DMS53 treated with DMSO at 0.1 percent for 48 hours (cell line): Measurements from ENCODE around the gene EEF2K.
"Not testable (repeated sequence)": the region's sequence is repeated elsewhere in the genome, so short reads cannot be mapped to it uniquely, and the experiment has no call there.

Experiments used
- DNase-seq: peaks from one replicate; lab custom pipeline; 2025; ENCODE audit not compliant: unreplicated experiment; lab: John Stamatoyannopoulos, UW

The EEF2K gene

GRCh38 chr16:22292320-22292719 lies 86.2 kb downstream of the EEF2K start:
- DNase-seq, result no peak

DNA sequence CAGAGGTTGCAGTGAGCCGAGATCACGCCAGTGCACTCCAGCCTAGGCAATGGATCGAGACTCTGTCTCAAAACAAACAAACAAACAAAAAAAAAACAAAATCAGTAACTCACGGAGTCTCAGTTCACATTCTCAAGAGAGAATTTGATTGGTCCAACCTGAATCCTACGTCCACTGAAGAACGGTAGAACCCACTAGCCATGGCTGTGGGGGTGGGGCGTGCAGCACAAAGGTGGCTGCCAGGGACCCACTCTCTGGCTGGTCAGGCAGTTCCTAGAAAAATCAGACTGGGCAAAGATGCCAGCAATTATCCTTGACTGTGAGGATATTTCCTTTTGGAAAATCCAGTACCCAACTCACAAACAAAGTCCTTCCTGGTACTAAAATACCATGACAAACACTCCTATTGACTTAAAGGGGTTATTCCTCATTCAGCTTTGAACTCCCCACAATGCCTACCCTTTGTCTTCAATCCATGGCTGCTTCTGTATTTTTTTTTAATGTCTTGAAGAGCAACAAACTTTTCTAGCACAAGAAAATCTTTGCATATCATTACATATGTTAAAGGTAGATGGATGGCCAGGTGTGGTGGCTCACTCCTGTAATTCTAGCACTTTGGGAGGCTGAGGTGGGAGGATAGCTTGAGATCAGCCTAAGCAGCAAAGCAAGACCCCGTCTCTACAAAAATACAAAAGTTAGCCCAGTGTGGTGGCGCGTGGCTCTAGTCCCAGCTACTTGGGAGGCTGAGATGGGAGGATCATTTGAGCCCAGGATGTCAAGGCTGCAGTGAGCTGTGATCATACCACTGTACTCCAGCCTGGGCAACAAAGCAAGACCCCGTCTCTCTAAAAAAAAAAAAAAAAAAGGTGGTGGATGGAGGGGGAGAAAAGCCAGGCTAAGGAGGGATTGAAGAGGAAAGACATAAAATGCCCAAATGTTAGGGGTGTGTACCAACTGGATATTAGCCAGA lies 87.3 kb downstream of the EEF2K start:
- DNase-seq, result no peak

GRCh38 chr16:22296225-22297113 lies 90.4 kb downstream of the EEF2K start:
- DNase-seq, result no peak

DNA sequence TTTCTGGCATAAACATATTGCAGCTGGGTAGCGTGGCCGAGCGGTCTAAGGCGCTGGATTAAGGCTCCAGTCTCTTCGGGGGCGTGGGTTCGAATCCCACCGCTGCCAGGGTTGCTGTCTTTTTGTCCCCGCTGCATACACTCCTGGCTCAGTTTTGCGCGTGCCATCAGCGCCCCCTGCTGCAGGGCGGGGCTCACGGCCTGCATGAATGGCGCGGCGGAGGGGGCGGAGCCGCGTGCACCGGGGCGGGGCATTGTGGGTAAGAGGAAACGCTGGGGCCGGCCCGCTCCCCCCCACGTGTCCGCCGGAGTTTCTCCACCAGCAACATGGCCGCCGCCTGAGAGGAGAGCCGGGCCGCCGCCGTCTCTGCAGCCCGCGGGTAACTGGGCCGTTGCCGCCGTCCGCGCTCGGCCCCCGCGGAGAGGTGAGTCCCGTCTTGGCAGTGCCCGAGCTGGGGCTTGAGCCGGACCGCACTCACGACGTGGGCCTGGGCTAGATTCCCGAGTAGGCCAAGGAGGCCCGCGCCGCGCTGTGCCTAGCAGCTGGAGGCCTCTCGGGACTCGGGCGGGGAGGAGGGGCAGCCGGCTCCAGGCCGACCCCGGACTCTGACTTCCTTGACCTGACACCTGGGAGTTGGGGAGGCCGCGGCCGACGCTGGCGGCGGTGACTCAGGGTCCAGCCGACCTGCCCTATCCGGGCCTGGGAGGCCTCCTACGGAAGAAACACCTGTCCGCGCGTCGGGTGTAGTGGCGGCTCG lies 91.2 kb downstream of the EEF2K start, which contains the start of gene POLR3E:
TSS of gene POLR3E (plus strand) at position 296 of the 757 bp plus-strand sequence. CDS start 5,560 bp downstream, outside the sequence.
- DNase-seq, result peak; percentile 79

- peak; percentile 52 for DNase-seq
These were observed 92.0 kb downstream of the EEF2K start for GRCh38 chr16:22297871-22298733.

DNA sequence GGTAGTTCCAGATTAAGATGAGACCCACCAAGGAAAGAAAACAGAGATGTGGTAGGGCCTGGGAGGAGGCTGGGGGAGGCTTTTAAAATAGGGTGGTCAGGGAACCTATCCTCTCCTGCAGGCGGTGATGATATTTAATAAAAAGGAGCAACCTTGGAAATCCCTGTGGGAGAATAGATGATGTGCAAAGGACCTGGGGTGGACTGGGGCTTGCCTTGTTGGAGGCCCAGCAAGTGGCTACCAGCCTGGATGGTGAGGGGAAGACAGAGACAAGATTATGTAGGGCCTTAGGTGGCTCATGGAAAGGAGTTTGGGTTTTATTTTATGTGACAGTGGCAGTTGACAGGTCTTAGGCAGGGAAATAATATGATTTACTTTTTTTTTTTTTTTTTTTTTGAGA lies 93.0 kb downstream of the EEF2K start:
- DNase-seq, result no peak

GRCh38 chr16:22300427-22301071 lies 94.5 kb downstream of the EEF2K start:
- DNase-seq, result no peak

GRCh38 chr16:22301423-22301822 lies 95.3 kb downstream of the EEF2K start:
- not testable (repeated sequence) for DNase-seq

DNA sequence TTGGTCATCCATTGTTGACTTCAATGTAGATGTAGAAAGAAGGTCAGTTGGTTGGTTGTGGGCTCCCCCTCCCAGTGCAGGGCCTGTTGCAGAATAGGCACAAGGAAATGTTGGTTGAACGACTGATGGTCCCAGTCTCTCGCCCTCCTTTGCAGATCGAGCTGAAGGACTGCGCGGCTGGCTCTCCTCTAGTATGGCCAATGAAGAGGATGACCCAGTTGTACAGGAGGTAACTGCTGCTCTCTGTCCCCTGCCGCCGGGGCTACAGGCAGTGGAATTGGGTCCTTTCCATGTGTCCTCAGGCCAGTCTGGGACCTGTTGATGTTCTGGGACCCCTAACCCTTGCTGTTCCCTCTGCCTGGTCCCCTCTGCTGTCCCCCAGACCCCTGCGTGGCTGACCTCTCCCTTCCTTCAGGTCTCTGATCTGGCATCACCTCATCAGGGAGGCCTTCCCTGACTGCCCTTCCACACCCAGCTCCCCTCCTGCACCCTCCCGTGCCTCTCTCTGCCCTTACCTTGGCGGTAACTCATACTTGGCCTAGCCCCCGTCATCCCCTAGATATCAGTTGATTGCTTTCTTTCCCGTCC lies 96.8 kb downstream of the EEF2K start:
- DNase-seq, result no peak

GRCh38 chr16:22304411-22304810 lies 98.3 kb downstream of the EEF2K start:
- DNase-seq, result no peak

DNA sequence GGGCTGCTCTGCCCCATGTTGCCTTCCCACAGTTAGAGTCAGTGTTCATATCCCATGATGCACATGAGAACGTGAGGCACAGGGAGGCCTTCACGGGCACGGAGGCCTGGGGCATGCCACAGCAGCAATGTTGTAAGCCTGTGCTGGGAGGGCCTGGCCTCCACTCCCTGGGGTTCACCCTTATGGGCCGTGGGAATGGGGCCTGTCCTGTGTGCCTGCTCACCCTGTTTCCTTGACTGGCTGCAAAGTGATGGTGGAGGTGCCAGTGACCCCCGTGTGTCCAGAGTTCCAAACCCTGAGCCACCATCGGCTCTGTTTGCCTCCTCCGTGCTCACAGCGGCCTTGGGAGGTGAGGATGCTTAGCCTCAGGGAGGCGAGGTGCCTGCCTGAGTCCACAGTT lies 100.7 kb downstream of the EEF2K start:
- DNase-seq, result no peak

GRCh38 chr16:22307838-22308237 lies 101.8 kb downstream of the EEF2K start:
- no peak for DNase-seq

DNA sequence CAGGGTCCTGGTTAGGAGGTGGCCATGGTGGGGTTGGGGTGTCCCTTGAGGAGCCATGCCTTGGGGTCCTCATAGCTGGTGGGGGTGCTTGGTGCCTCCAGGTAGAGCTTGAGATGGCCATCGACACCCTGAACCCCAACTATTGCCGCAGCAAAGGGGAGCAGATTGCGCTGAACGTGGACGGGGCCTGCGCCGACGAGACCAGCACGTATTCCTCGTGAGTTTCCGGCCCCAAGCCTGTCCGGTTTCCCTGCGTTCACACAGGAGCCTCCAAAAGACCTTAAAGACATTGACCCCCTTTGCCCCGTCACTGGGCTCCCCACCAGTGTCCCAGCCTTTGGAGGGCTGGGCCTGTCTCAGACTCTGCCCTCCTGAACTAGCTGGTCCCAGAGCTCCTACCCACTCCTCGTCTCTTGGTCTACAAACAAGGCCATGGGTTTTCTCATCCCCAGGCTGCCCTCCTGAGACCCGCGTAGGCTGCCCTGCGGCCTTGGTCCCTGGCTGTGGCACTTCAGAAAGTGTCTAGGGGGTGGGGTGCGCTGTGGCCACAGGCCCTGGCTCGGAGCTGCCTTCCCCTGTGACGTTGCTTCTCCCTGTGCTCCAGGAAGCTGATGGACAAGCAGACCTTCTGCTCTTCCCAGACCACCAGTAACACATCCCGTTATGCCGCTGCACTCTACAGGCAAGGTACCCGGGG lies 102.9 kb downstream of the EEF2K start:
- no peak for DNase-seq

DNA sequence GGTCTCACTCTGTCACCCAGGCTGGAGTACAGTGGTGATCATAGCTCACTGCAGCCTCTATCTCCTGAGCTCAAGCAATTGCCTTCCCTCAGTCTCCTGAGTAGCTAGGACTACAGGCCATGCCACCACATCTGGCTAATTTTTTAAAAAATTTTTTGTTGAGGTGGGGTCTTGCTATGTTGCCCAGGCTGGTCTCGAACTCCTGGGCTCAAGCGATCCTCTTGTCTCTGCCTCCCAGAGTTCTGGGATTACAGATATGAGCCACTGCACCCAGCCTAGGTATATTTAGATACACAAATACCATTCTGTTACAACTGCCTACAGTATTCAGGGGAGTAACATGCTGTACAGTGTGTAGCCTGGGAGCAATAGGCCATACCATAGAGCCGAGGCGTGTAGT lies 105.4 kb downstream of the EEF2K start:
- no peak for DNase-seq

- DNase-seq, result no peak
These were observed 107.1 kb downstream of the EEF2K start for GRCh38 chr16:22312897-22313781.

- DNase-seq, result no peak
These were observed 107.9 kb downstream of the EEF2K start for GRCh38 chr16:22313876-22314470.
